Stimulated activated CD4-positive, alpha-beta T cell treated with anti-CD3 and anti-CD28 coated beads, TNF-alpha, amount 100 ng/mL, for 4 hours (primary cell): ENCODE data around the gene IL33.
"Not testable (repeated sequence)": the region's sequence is repeated elsewhere in the genome, so short reads cannot be mapped to it uniquely, and the experiment has no call there.

Experiments
- DNase-seq, 3 experiments: peaks; one replicate each; pipeline ENCODE4 v3.0.0-alpha.2; 2020; ENCODE audit warnings: low read depth in 3 of 3

IL33 gene

GRCh38 chr9:6215562-6215961 is at the start of gene IL33:
IL33 (plus strand) TSS chr9:6215807; CDS start chr9:6241695, 25,888 bp downstream.
- no peak for DNase-seq

- no peak for DNase-seq
Observed at GRCh38 chr9:6171667-6172066, 43.9 kb upstream of the IL33 start.

GRCh38 chr9:6173914-6174313 is 41.7 kb upstream of the IL33 start:
- no peak for DNase-seq

GRCh38 chr9:6182549-6183226 is 32.9 kb upstream of the IL33 start:
- not testable (repeated sequence) for DNase-seq

GRCh38 chr9:6183227-6183551 is 32.4 kb upstream of the IL33 start:
- no peak for DNase-seq

- DNase-seq = no peak
Observed at GRCh38 chr9:6183627-6184026, 32.0 kb upstream of the IL33 start.

- DNase-seq = no peak
Observed at GRCh38 chr9:6184749-6185645, 30.6 kb upstream of the IL33 start.

GRCh38 chr9:6186691-6187090 is 28.9 kb upstream of the IL33 start:
- no peak for DNase-seq

GRCh38 chr9:6187272-6187671 is 28.3 kb upstream of the IL33 start:
- DNase-seq = no peak

- DNase-seq = no peak
Observed at GRCh38 chr9:6188466-6188865, 27.1 kb upstream of the IL33 start.

GRCh38 chr9:6188906-6189305 is 26.7 kb upstream of the IL33 start:
- no peak for DNase-seq

- DNase-seq = no peak
Observed at GRCh38 chr9:6194934-6195333, 20.7 kb upstream of the IL33 start.

GRCh38 chr9:6195714-6196360 is 19.8 kb upstream of the IL33 start:
- no peak for DNase-seq

- DNase-seq = no peak
Observed at GRCh38 chr9:6197330-6197729, 18.3 kb upstream of the IL33 start.

GRCh38 chr9:6198251-6198650 is 17.4 kb upstream of the IL33 start:
- DNase-seq = no peak

- no peak for DNase-seq
Observed at GRCh38 chr9:6199596-6199995, 16.0 kb upstream of the IL33 start.

- DNase-seq = no peak
Observed at GRCh38 chr9:6200761-6201160, 14.8 kb upstream of the IL33 start.

- DNase-seq = no peak
Observed at GRCh38 chr9:6209966-6210365, 5.6 kb upstream of the IL33 start.

GRCh38 chr9:6212722-6213375 is 2.8 kb upstream of the IL33 start:
- DNase-seq = no peak

GRCh38 chr9:6214434-6214833 is 1.2 kb upstream of the IL33 start:
- DNase-seq = no peak

- DNase-seq = no peak
Observed at GRCh38 chr9:6214903-6215302, 704 bp upstream of the IL33 start.

GRCh38 chr9:6216002-6216401 is 395 bp downstream of the IL33 start:
- DNase-seq = no peak
